HG03095 (cell line): ENCODE results near the gene ANKRD11.

Source experiments
- ATAC-seq: cut with Tn5 transposase; IDR thresholded peaks from one replicate; pipeline ENCODE4 v1.9.1; 2021; ENCODE audit warnings: moderate library complexity; ENCODE audit not compliant: unreplicated experiment

The ANKRD11 gene

GRCh38 chr16:89355686-89356085, 134.7 kb downstream of the ANKRD11 start:
- ATAC-seq: no peak

GRCh38 chr16:89355007-89355406, 135.4 kb downstream of the ANKRD11 start:
- no peak for ATAC-seq

GRCh38 chr16:89354325-89354724, 136.0 kb downstream of the ANKRD11 start:
- no peak for ATAC-seq

- no peak for ATAC-seq
These were observed 138.2 kb downstream of the ANKRD11 start for GRCh38 chr16:89352091-89352681.

- no peak for ATAC-seq
These were observed 138.7 kb downstream of the ANKRD11 start for GRCh38 chr16:89351645-89352044.

- no peak for ATAC-seq
These were observed 139.5 kb downstream of the ANKRD11 start for GRCh38 chr16:89350701-89351380.

- no peak for ATAC-seq
These were observed 140.3 kb downstream of the ANKRD11 start for GRCh38 chr16:89349947-89350633.

- ATAC-seq: no peak
These were observed 142.6 kb downstream of the ANKRD11 start for GRCh38 chr16:89347807-89348206.

- no peak for ATAC-seq
These were observed 143.5 kb downstream of the ANKRD11 start for GRCh38 chr16:89346869-89347268.

GRCh38 chr16:89345642-89346150, 144.7 kb downstream of the ANKRD11 start:
- no peak for ATAC-seq

- no peak for ATAC-seq
These were observed 145.3 kb downstream of the ANKRD11 start for GRCh38 chr16:89344846-89345611.

- ATAC-seq: no peak
These were observed 145.9 kb downstream of the ANKRD11 start for GRCh38 chr16:89344458-89344834.

- ATAC-seq: no peak
These were observed 146.6 kb downstream of the ANKRD11 start for GRCh38 chr16:89343501-89344457.

- ATAC-seq: no peak
These were observed 148.4 kb downstream of the ANKRD11 start for GRCh38 chr16:89341697-89342694.

- no peak for ATAC-seq
These were observed 149.1 kb downstream of the ANKRD11 start for GRCh38 chr16:89341279-89341678.

- no peak for ATAC-seq
These were observed 151.5 kb downstream of the ANKRD11 start for GRCh38 chr16:89338863-89339262.

- no peak for ATAC-seq
These were observed 152.4 kb downstream of the ANKRD11 start for GRCh38 chr16:89337965-89338364.

- no peak for ATAC-seq
These were observed 154.4 kb downstream of the ANKRD11 start for GRCh38 chr16:89335803-89336485.
